Activated CD8-positive, alpha-beta memory T cell treated with anti-CD3 and anti-CD28 coated beads for 1 hour (primary cell): Measurements from ENCODE around the gene ARHGAP31.
A peak's percentile ranks its signal among the peaks of the same experiment; 100 is the strongest.
"Not testable (repeated sequence)": the region's sequence is repeated elsewhere in the genome, so short reads cannot be mapped to it uniquely, and the experiment has no call there.

Experiments used
- DNase-seq, 2 donors: peaks; one replicate each; pipeline ENCODE4 v3.0.0-alpha.2; 2020; ENCODE audit warnings: low read depth in 1 of 2; ENCODE audit errors: extremely low read depth in 1 of 2

Gene ARHGAP31

DNA sequence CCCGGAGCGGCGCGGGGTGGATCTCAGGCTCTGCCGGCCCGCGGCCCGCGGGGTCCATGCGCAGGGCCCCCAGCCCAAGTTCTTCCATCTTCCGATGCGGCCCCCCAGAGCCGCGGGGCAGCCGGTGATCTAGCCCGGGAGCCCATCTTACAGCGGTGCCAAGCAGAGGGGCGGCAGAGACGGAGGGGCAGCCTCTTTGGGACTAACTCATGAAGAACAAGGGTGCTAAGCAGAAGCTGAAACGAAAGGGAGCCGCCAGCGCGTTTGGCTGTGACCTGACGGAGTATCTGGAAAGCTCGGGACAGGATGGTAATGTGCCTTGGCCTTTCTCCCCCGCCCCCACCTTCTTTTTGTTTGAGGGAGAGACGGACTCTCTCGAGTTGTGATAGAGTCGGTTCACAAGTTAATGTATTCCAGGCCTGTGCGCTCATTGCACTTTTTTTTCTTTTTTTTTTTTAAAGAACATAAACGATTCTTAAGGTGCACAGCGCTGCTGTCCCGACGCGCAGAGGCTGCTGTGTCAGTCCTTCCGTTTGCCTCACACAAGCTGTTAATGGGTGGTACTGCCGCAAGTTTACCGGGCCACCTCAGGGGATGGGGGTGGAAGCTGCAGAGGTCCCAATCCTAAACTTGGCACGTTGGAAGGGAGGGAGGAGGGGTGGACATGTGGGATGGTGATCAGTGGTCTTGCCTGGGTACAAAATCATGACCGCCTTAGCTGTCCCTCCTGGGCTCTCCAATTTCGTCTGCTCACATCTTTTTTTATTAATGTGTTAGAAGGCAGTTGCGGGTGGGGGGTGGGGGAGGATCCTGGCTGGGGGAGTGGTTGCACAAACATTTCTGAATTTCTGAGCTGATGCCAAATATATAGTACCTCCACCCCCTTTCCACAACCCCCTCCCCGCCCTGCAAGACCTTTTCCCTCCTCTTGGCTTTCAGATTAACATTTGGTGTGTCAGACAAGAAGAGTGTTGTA, 801 bp downstream of the ARHGAP31 start:
- peak; percentile 29 to 33 for DNase-seq

DNA sequence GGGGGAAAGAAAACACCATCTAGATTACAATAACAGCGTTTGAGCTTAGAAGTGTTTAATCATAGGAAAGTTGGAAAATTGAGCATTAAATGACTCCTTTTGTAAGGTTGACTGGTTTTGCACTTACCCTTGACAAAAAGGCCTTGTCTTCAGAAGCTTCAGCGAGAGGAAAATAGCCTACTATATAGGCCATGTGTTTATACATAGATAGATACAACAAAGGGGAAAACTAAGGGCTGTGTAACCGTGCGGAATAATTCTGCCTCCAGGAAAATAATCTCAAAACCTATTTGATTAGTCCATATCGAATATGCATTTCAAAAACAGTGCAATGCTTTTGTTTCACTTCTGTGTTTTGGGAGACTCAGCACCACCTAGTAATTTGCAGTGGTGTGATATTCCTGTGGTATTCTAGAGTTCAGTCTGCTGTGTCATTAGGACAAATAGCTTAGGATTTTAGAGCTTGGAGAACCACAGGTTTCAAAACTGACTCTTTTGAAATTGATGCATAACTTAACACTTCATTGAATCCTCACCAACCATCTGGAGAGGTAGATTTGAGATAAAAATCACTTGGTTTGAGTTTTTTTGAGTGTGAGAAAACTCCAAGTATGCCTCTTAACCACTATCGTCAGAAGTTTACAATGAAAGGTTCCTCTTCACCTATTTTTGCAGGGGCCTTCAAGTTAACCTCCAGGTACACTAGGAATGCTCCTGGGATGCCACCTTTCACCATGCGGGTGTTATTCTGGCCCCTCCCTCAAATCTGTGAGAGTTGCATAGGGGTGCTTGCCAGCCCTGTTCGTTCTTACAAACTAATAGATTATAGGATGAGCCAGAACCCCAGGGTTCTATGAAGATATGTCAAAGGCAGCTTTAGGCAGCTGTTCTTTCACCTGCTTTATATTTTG, 1.9 kb downstream of the ARHGAP31 start:
- no peak for DNase-seq

DNA sequence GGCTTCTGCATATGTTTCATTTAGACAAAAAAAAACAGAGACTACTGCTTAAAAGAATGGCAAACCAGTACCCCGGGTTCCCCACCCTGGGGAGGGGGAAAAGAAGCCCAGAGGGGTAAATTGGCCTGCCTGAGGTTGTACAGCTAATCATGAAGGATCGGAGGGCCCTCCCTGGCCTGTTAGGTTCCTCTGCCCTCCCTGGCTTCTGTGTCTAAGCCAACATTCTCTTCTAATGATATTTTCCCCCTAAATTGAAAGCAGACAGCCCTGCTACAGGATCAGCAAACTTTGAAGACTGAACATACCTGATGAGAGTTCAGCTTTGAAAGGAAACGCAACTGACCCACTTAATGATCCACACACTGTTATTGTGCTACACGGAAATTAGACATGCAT, 2.5 kb downstream of the ARHGAP31 start:
- no peak for DNase-seq

DNA sequence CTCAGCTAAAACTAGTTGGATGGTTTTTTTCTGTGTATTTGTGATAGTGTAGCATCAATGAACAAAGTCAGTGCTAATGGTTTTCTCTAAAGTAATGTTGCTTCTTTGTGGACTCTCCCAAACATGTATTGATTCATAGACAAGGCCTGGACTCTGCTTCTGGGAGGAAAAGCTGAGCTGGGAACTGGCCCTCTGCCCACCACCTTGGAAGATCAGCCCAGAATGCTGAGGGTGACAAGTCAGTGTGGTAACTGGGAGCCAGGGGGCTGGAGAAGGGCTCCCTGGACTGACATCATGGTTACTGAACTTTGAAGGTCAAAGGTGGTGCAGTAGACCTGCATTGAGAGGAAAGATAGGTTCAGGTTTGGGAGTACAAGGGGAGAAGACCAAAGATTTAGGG, 3.0 kb downstream of the ARHGAP31 start:
- no peak for DNase-seq

DNA sequence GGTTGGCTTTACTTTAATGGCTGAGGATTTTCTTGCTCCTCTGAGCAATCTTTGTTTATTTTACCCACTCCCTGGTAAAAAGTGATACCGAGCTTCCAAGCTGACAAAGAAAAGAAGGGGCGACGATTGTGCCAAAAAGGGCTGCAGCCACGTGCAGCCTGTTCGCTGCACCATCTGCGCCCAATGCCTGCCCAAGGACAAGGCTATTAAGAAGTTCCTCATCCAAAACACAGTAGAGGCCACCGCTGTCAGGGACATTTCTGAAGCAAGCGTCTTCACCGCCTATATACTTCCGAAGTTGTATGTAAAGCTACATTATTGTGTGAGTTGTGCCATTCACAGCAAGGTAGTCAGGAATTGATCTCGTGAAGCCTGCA, 4.4 kb downstream of the ARHGAP31 start:
- DNase-seq: no peak

DNA sequence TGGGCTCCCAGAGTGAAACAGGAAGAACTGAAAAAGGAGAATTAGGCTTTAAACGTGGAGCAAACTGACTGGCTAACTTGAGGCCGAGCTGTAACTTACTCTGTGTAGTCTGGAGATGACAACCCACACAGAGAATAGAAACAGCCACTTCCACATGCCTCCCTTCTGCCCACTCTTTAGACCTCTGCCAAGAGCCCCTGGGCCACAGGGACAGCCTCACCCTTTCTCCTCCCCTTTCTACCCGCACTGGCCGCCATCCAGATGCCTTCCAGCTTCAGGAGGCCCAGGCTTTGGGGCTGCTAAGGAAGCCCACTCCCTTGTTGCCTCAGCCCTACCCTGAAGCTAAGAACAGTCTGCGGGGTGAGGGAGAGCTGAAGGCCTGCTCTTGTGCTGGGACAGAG, 6.8 kb downstream of the ARHGAP31 start:
- no peak for DNase-seq

DNA sequence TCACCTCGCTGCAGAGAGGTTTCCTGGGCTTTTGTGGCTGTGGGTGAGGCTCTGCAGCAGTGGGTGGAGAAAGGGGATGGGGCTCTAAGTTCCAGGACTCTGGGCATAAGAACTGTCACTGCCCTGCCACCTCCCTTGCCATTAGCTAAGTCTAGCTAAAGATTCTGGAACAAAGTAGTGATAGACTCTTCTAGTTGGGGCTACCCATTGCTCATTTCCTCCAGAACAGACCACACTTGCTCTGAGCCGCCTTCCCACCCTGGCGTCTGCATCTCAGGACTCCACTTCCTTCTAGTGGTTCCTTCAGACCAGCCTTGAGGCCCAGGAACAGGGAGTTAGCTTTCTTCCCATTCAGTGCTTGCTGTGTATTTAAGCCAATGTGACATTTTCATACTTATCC, 7.5 kb downstream of the ARHGAP31 start:
- DNase-seq: no peak

DNA sequence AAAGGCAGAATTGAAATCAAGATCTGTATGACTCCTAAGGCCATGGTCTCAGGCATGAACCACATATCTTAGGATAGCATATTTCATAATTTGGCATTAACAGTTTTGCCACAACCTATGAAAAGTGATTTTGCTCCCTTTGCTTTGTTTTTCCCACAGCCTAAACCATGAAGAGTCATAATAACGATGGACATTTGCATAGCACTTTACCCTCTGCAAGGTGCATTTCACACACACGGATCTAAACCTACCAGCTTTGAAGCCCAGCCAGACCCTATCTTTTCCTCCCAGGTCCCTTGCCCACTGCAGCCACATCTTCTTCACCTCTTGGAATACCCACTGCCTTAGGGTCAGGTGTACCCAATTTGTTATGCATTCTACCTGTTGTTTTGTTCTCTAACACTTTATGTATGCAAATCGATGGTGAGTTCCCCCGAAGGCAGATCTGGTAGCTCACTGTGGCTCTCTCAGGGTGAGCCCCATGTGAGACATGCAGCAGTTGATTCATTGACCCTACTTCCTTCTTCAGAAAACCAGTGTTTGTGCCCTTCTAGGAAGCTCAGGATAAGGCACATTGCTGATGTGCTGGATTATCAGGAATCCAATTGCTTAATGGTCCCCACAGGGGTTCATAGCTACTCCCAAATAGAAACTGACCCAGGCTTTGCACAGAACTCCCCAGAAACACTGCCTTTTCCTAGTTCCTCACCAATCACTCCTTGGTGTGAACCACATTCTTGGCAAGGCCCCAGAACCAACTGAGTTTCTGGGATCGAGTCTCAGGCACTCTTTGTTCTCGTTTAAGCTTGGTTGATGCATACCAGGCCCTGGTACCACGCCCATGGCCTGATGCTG, 8.7 kb downstream of the ARHGAP31 start:
- no peak for DNase-seq

DNA sequence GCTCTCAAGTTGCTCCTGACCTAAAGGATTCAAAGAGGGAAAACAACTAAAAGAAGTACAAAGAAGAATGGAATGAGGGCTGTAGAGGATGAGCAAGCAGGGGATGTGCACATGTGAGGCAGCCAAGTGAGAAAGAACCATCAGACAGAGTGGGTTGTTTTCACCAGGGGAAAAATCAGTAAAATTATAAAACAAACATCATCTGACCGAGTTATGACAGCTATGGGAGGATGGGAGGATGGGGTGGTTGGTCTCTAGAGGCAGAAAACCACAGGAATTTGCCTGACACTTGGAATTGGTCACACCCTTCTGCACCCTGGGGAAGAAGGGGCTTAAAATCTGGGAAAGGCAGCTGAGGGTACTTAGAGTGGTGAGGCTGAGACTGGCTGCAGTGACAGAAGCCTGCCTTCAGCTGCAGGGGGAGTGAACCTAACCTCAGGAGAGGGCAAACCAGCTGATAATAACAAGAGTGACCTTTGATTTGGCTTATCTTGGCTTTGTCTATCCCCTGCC, 10.1 kb downstream of the ARHGAP31 start:
- DNase-seq: no peak

DNA sequence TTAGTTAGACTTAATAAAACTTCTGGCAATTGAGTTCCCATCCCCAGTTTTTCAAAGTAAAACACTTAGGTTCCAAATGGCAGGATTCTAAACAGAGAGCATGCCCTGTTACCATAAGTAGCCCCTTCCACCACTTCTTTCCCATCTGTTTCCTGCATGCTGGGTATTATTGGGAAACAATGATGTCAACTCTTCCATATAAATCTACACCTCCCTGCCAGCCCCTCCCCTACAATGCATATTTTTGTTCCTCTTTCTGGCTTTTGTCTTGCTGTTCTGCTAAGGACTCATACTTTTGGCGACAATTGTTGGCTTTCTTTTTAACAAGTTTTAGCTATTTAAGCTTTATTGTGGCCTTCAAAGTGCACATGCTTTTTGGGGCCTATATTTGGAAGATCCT, 11.1 kb downstream of the ARHGAP31 start:
- no peak for DNase-seq

DNA sequence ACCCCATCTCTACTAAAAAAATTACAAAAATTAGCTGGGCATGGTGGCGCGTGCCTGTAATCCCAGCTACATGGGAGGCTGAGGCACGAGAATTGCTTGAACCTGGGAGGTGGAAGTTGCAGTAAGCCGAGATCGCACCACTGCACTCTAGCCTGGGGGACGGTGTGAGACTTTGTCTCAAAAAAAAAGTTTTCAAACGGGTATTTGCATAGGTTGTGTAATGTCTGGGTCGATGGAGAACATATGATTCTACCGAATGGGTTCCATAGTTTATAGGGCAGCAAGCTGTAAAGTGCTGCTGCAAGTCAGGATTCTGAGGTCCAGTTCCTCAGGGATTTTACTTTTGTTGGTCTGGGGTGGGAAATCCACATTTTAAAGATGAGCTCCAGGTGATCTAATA, 12.2 kb downstream of the ARHGAP31 start:
- not testable (repeated sequence) for DNase-seq

DNA sequence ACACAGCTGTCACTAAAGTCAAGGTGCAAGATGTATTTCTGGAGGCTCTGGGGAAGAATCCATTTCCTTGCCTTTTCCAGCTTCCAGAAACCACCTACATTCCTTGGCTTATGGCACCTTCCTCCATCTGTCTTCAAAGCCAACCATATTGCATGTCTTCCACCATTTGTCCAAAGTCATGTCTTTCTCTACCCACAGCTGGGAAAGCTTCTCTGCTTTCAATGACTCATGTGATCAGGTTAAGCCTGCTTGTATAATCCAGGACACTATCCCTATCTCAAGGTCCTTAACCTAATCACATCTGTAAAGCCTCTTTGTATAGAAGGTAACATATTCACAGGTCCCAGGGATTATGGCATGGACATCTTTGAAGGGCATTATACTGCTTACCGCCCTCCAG, 14.2 kb downstream of the ARHGAP31 start:
- no peak for DNase-seq

DNA sequence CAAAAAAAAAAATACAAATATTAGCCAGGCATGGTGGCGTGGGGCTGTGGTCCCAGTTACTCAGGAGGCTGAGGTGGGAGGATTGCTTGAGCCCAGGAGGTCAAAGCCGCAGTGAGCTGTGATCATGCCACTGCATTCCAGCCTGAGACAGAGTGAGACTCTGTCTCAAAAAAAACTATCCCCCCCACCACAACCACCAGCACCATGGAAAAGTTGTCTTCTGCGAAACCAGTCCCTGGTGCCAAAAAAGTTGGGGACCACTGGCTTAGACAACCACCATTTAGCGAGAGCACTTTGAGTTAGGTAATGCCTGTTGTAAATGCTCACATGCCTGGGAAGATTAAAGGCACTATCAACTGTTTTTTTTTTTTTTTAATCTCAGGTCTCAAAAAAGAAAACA, 15.4 kb downstream of the ARHGAP31 start:
- no peak for DNase-seq

DNA sequence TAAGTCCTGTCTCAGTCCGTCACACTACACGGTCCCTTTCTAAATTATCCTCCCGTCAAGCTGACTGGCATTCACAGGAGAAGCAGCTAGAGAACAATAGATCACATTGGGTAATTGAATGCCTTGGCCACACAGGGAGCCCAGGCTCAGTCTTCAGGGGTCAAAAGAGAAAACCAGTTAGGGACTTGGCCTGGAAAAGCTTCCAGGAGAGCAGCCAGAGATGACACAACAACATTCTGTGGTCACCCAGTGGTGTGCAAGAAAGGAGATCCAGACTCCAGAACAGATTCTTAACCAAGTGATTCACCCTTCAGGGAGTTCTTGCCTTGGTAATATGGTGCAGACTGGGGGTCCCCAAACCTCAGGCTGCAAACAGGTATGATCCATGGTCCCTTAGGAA, 15.9 kb downstream of the ARHGAP31 start:
- DNase-seq: no peak

DNA sequence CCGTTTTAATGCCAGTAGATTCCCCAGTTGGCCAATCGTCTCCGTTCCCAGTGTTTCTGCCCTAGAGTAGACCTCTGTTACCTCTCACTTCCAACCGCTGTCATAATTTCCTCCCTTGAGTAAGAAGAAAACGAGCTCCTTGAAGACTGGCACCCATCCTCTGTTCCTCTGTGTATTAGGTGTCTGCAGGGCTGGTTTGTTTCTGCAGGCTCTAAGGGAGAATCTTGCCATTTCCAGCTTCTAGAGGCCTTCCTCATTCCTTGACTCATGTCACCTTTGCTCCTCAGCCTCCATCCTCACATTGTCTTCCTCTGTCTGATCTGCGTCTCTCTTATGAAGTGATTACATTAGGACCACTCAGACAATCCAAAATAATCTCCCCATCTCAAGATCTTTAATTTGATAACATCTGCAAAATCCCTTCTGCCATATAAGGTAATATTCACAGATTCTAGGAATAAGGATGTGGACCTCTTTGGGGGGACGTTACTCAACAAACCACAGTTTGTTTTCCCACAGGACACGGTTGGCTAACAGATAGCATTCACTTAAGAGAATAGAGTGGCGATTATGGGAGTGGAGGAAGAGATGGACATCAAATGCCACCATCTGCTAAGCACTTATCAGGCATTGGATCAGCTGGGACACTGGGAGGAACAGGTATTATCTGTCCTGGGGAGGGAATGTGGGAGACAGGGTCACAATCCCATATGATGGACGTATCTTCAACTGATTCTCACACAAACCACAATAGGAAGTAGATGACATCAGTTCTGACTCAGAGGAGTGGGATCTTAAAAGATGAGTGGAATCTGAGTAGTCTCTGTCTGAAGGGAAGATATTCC, 17.1 kb downstream of the ARHGAP31 start:
- no peak for DNase-seq

DNA sequence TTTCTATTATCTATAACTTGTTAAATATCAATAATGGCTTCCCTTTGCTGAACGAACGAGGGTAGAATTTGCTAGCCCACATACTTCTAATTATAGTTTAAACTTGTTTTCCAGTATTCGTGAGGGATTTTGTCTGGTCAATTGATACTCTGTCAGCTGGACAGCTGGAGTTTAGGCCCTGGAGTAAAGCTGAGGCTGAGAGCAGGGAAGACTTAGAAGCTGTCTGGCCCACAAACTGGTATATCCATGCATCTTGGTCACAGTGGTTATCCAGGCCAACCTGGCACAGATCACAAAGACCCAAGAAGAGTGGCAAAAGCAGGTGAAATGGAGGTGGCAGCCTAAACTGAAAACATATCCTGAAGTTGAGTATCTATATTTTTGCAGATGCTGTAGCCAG, 19.3 kb downstream of the ARHGAP31 start:
- no peak for DNase-seq

DNA sequence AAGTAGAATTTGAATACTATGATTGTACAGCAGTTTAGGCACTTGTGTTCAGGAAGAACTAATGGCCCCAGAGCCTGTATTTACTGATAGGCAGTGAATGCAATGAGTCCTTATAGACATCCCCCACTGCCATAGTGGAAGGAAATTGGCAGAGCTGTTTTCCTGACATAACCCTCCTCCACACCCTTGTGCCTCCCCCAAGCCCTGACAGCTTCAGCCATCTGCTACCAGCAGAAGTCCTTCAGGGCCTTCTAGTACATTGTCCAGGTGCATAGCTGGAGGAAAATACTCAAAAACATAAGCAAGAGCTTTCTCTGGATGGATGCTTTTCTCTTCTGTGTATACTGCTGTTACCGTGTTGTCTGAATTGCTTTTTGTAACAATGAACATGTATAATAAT, 20.6 kb downstream of the ARHGAP31 start:
- no peak for DNase-seq

DNA sequence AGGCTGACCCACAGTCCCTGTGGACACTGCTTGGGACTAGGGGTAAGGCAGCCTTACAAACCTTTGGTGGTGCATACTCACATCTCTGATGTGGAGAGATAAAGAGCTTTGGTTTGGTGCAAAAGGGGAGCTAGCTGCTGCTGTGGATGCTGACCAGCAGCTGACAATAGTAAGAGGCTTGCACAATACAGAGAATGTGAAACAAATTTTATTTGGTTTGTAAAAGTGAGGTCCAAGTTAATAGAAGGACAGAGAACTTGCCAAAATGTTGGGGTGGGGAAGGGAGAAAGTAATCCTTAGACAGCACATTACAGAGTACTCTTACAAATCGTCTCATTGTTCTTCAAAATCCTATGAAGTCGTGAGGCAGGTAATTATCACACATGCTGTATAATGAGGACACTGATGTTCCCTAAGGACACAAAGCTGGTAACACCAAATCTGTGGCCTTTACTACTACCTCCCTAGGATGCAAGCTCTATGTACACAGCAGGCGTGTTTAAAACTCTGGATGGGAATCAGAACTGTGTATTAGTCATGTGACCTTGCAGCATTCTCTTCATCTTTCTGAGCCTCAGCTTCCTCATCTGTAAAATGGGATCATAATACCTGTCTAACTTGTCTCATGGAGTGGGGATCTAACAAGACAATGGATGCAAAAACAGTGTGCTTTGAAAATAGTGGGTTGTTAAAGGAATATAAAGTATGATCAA, 21.6 kb downstream of the ARHGAP31 start:
- DNase-seq: no peak

DNA sequence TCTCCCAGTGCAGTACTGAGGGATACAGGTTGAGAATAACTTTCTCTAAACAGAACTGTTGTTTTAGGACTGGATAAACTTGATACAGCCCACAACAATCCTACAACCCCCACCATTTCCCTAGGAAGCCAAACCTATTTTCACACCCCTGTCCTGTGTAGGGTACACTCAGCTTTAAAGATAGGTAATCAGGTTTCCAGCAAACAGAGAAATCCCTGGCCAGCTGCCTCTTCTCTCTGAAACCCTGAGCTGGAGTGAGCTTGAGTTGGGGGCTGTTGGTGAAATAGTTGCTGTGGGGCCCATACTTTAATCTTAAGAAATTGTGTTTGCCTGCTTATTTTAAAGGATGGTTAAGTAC, 22.1 kb downstream of the ARHGAP31 start:
- DNase-seq: no peak
